HG02588 (cell line): ENCODE results near the gene NPVF.

Experiments used
- ATAC-seq: cut with Tn5 transposase; IDR thresholded peaks from one replicate; pipeline ENCODE4 v1.9.1; 2021; ENCODE audit warnings: mild to moderate bottlenecking, moderate library complexity; ENCODE audit not compliant: unreplicated experiment

The NPVF gene

DNA sequence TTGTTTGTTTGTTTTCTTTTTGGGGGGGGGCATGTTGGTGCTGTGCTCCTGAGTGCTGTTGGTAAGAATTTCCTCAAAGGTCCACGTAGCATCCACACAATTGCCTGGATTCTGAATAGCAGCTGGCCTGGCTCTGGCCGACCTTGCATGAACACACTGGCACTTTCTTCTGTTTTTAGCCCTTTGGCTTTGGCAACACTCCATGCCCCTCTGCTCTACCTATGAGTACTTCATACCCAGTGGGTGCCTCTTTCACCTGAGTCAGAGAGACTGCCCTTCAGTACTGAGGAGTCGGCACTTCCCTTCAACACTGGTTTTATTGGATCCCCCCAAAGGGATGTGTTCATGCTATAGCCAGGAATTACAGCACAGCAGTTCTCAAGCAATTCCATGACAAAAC, 7.2 kb upstream of the NPVF start:
- no peak for ATAC-seq

DNA sequence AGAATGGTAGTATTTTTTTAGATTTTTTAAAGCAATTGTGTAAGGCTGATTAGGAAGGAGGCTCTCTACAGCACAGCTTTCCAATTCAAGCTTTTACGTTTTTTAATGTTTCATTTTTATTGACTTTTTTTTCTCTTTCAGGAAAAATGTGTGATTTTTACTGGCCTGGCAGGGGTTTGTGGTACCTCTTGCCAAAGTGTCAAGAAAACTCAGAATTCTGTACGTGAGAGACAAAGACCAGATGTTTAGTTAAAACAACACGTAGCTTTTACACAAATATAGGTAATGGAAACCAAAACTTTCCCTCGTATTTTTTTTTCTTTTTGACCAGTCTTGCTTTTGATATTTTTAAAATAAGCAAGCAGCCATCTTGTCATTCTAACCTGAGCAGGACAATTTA, 6.0 kb upstream of the NPVF start:
- no peak for ATAC-seq

DNA sequence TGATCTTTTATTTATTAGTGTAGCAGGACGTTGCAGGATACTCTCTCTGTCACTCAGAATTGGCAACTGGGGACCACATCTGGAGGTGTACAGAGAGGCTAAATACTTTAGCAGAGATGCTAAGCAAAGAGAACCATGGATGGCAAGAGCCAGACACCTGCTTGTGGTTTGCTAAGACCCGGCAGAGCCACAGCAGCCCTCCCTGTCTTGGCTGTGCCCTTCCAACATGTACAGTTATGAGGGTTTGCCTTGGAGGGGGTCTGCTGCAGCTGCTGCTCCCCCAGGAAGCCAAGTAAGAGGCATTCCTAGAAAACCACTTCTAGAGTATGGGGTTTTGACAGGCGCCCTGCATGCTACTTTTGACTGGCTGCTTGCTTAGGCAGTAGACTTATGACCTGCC, 5.1 kb downstream of the NPVF start:
- no peak for ATAC-seq

DNA sequence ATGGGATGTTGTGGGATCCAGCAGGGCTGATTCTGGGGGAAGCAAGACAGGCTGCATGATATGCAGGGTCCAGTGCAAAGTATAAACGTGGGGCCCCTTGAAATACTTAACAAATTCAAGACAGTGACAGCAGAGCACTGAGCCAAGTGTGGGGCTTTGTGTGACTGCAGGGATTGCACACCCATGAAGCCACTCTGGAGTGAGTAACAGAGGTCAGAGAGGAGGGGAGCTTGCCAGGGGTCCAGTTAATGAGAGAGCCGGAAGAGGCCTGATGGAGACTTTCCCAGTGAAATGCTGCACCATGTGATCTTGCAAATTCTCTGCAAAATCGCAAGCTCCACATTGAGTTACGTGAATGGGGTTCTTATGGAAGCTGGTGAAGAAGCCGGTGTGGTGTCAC, 5.6 kb downstream of the NPVF start:
- ATAC-seq, result no peak

DNA sequence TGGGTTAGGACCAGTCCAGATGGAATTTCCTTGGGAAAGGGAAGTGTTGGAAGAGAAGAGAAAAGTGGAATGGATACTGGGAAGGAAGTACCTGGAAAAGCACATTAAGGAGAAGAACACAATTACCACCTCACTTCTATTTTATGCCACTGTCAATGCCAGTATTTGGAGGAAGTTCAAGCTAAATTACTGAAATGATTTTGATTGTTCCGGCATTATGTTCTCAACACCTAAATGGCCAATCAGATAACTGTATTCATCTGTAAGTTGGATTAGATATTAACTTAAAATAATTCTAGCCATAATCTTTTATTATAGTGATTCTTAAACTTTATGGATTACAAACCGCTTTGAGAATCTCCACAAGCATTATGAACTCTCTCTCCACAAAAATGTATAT, 7.3 kb downstream of the NPVF start:
- no peak for ATAC-seq

DNA sequence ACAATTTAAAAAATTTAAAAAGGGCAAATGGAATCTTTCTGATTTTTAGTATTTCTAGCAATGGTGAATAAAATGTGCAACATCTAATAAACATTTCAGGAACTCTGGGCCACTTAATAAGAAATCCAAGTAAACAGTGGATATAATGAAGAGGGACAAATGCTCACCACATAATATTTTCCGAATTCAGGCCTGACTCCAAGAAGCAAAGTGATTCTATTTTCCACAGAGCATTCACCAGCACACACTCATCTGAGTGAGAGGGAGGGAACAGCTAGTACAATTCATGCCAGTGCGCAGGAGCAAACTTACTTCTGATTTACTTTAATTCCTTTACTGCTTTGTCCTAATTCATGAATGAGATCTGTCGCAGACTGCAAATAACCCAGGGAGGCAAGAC, 10.1 kb downstream of the NPVF start:
- no peak for ATAC-seq

DNA sequence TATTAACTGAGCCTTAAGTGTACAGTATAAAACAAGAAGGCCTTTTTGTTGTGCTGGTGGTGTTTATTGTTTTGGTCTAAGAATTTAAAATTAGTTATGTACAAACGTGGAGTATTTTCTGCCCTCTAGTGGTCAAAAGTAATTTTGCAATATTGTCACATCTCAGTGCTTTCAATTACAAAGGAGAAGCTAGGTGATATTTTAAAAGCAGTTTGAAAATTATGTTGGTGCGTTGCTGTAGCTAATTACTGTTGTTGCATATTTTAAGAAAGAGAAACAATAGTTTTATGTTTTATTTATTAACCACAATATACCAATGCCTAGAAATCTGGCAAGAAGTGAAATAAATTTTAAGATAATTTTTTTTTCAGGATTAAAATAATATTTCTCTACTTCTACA, 11.4 kb downstream of the NPVF start:
- no peak for ATAC-seq

DNA sequence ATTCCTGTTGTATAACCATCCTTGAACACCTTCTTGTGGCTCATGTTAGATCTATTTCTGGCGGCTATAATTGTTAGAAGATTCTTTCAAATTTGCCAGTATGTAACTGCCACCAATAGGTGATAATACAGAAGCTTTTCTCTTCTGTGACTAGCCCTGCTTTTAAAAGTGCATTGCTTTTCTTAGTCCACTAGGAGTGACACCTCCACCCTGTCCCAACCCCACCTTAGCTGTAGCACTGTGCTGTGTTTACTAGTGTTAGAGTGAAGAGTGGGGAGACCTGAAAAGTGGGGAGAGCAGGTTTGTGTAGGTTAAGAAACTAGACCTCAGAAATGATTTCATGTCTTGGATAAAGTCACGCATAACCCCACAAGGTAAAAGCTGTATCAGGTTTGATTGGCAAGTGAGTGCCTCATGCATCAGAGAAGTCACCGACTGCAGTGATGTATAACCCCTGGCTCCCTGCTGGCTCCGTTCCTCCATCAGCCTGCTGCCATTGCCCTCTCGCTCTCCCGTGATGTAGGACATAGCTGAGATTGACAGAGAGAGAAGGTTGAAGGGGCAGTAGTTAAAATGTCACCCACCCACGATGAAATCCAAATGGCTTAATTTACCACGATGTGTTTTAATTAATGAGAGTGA, 12.5 kb downstream of the NPVF start:
- ATAC-seq, result no peak

DNA sequence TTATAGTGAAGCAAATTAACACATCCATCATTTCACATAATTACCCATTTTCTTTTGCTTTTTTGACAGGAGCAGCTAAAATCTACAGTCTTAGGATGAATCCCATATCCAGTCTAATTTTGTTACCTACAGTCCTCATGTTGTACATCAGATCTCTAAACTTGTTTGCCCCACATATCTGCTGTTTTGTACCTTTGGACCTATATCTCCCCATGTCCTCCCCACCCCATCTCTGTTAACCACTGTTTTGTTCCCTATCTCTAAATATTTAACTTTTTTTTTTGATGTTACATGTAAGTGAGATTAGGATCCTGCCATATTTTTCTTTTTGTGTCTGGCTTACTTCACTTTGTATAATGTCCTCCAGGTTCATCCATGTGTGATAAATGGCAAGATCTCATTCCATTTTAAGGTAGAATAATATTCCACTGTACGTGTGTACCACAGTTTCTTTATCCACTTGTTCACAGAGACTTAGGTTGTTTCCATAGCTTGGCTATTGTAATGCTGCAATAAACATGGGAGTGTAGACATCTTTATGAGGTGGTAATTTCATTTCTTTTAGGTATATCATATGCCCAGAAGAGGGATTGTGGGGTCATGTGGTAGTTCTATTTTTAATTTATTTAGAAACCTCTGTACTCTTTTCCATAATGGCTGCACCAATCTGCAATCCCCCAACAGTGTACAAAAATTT, 19.6 kb downstream of the NPVF start:
- ATAC-seq, result no peak

DNA sequence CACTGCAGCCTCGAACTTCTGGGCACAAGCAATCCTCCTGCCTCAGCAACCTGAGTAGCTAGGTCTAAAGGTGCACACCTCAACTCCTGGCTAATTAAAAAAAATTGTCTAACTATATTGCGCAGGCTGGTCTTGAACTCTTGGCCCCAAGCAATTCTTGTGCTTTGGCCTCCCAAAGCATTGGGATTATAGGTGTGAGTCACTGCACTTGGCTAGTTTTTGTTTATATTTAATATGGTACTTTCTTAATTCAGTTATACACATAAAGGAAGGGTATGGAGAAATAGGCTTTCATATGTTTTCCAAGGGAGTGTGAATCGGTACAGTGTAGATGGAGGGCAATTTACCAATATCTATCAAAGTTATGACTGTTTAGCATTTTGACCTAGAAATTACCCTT, 20.4 kb downstream of the NPVF start:
- ATAC-seq, result no peak

DNA sequence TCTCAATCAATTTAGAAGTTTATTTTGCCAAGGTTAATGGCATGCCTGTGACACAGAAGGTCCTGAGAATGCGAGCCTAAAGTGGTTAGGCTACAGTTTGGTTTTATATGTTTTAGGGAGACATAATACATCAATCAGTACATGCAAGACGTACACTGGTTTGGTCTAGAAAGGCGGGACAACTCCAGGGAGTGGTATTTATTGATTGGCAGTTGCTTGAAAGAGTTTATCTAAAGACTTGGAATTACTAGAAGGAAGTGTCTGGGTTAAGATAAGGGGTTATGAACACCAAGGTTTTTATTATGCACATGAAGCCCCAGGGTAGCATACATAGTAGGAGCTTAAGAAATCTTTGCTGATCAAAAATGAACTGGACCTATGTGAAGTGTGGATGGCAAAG, 21.5 kb downstream of the NPVF start:
- no peak for ATAC-seq

DNA sequence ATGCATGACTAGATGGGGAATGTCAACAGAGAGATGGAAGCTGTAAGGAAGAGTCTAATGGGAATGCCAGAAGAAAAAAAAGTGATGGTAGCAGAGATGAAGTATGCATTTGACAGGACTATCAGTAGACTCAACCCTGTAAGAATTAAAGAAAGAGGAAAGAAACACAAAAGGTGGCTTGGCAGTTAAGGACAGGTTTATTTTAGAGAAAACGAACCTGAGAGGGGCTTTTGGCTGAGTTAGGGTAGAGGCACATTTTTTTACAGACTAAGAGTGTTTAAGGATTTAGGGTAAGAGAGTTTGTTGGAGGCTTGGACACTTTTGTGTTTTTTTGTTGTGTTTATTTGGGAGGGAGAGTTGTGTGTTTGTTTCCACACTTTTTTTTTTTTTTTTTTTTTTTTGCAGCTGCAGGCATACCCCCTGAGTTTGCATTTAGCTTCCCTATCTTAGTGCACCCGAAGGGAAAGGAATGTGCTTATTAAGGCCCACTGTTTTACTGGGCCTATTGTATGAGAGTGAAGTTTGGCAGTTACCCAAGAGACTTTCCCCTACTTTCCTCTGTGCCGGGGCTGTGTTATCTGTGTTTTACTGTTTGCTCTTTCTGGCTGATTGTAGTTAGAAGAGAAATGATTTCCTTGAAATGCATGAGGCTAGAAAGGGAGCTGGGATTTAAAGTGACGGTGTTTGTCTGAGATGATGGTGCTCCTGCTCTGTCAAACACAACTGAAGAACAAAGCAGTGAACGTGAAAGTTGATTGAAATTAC, 32.0 kb downstream of the NPVF start:
- no peak for ATAC-seq

DNA sequence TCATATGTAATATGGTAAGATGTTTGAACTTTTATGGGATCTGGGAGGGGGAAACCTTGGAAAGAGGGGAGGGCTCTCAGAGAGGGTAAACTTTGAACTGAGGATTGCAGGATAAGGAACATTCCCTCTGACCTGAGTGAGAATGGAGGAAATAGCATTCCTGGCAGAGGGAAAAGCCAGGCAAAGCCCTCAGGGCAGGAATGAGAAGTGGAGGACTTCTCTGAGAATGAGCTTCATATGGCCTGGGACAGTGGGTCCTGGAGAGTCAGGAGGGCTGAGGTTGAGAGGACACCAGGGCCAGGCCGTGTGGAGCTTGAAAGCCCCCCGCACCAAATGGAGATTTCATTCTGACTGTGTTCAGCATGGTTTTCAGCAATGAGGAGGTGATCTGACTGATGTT, 34.2 kb downstream of the NPVF start:
- no peak for ATAC-seq

DNA sequence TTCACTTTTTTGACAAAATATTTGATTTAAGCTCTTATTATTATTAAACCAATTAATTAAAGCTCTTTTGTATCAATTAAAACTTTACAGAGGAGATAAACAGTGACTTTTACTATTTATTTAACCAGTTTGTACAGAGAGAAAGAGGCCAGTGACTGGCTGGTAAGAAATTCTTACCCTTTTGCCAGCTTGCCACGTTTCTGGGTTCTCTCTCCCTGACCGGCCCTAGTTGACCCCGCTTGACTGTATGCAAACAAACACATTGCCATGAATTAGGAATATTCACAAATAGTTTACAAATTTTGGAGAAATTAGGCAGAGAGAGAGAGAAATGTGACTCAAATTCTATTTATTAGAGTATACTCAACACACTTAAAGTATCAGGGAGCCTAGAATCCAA, 36.2 kb downstream of the NPVF start:
- no peak for ATAC-seq

DNA sequence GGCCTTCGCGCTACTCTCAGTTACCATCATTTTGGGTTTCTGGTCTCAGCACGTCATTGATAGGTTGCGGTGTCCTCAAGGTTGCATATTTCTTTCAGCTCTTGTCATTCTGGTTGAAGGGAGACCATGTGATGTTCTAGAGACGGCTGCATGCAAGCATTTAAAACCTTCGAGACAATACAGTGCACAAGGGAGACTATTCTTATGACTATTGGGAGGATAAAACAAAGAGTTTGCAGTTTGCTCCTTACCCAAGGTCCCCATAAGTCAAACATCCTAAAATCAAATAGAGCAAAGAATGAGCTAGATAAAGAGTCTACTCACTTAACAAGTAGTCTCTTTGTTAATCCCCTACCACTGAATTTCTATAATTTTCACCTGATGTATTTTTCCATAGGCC, 39.1 kb downstream of the NPVF start:
- no peak for ATAC-seq

DNA sequence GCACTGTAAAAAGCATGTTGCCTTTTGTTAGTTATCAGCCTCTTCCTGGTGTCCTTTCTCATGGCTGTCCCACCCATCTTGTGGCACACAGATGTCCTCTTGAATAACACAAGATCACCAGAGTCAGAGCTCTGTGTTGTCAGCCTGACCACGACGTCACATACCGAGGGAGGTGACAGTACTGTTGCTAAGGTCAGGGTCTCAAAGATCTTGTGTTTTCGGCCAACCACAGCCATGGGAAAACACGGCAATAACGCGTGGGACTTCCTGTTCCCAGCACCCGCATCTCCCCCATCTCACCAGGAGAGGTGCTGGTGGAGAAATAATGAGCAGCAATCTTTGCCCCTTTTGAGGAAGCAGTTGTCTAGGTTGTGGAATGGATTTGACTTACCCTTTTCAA, 40.4 kb downstream of the NPVF start:
- ATAC-seq, result no peak

DNA sequence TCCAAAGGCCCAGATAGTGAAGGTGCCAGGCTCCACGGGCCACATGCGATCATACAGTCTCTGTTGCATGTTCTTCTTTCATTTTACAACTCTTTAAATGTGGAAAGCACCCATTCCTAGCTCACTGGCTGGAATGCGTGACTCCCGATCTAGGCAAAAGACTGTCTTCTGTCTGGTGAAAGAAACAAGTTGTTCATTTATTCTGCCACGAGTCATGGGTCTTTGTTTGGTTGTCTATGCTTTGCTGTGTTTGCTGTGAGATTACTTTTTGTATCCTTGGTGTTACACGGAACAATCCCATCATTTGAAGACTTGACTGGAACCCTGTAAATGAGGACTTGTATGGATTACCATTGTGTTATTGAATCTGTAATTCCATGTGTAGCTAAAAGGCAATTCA, 41.9 kb downstream of the NPVF start:
- no peak for ATAC-seq

DNA sequence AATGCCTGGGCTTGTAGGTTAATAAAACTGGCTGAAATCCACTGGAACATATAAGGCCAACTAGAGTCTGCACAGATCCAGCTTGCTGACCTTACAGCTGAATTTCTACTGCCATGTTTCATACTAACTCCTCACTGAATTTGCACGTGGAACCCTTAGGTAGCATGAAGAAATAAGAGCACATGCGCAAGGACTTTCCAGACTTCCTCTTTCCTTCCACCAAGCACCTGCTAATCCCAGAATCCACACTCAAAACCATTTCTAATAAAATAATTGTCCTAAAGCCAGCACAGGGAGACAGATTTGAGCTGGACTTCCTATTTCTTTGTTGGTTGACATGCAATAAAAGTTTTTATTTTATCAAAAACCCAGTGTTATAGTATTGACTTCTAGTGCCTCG, 46.8 kb downstream of the NPVF start:
- no peak for ATAC-seq

DNA sequence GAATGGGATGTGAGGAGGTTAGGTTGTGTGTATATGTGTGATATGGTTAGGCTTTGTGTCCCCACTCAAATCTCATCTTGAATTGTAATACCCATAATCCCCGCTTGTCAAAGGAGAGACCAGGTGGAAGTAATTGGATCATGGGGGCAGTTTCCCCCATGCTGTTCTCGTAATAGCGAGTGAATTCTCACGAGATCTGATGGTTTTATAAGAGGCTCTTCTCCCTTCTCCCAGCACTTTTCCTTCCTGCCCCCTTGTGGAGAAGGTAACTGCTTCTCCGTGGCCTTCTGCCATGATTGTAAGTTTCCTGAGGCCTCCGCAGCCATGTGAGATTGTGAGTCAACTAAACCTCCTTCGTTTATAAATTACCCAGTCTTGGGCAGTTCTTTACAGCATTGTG, 47.3 kb downstream of the NPVF start:
- no peak for ATAC-seq

DNA sequence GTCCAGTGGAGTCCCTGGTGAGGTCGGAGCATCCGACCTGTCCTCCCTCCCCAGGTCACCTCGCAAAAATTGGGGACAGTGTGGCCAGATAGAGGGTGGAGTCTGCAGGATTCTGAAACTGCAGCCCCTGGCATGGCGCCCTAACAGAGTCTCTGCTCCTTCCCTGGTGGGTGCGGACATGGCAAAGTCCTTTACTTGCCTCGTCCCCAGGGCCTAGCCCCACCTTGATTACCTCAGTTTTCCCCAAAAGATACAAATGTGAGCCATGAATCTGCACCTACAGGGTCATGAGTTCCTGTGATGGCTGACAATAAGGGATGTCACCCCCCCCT, 47.7 kb downstream of the NPVF start:
- peak; percentile 37 for ATAC-seq

DNA sequence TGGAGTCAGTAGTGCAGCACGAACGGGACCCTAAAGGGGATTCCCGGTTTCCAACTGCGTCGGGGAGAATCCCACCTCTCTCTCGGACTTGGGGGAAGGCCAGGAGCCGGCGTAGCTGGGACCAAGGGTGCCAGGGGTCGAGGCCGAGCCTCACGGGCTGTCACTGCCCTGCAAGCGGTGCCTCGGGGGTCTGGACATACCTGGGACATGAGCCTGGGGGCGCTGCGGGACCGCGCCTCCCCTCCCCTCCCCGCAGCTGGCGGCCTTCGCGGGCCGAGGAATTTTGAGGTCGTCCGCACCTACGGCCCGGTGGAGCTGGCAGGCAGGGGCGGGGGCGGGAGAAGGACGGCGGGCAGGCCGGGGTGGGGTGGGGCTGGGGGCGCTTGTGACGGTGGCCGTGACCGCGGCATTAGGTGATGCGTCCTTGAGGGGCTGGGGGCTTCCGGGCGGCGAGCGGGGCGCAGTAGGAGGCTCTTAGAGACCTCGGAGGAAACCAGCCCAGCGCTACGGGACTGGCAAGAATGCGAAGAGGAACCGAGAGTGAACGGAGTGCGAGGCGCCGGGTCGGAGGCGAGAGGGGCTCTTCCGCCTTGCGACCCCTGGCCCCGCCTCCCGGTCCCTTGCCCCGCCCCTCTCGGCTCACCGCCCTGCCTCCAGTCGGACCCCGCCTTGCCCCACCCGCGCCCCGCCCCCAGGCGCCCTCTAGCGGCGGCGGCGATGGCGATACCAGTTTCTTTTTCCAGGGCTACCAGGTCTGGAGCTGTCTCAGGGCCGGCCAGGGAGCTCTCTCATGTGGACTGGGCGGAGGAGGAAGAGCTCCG, 48.3 kb downstream of the NPVF start:
- ATAC-seq, result peak; percentile 95

DNA sequence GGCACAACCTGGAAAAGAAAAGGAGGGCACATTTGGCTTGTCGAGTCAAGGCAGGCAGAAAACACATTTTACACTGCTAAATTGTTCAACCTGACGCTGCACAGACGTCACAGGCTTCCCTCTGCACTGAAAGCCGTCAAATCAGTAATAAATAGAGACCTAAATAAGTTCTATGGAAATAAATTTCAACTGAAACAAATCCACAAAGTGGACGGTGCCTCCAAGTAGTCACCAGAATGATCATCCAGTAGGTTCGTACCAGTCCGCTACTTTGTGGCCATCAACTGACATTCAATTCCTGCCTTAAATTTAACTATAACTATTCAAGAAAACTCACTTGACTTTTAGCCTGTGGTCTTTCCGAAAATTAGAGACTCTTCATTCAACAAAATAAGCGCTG, 49.0 kb downstream of the NPVF start:
- ATAC-seq, result no peak
